GM19099 (cell line): ENCODE data around the gene JAK3.

Source experiments
- POLR2A ChIP-seq: IDR thresholded peaks from 3 replicates; pipeline ENCODE4 v1.6.1; 2011; ENCODE audit warnings: low read depth; ENCODE audit not compliant: insufficient read length; ENCODE audit errors: extremely low read depth

Gene JAK3

GRCh38 chr19:17871032-17871877, 23.5 kb upstream of the JAK3 start:
- TF ChIP-seq POLR2A, result no peak

GRCh38 chr19:17869114-17869608, 21.4 kb upstream of the JAK3 start:
- no peak for TF ChIP-seq POLR2A

GRCh38 chr19:17868669-17869068, 20.9 kb upstream of the JAK3 start:
- TF ChIP-seq POLR2A, result no peak

GRCh38 chr19:17866964-17867486, 19.2 kb upstream of the JAK3 start:
- no peak for TF ChIP-seq POLR2A

GRCh38 chr19:17866312-17866963, 18.7 kb upstream of the JAK3 start:
- no peak for TF ChIP-seq POLR2A

GRCh38 chr19:17865364-17866311, 17.9 kb upstream of the JAK3 start:
- peak; percentile 54 for TF ChIP-seq POLR2A

GRCh38 chr19:17863520-17864182, 15.9 kb upstream of the JAK3 start:
- no peak for TF ChIP-seq POLR2A

DNA sequence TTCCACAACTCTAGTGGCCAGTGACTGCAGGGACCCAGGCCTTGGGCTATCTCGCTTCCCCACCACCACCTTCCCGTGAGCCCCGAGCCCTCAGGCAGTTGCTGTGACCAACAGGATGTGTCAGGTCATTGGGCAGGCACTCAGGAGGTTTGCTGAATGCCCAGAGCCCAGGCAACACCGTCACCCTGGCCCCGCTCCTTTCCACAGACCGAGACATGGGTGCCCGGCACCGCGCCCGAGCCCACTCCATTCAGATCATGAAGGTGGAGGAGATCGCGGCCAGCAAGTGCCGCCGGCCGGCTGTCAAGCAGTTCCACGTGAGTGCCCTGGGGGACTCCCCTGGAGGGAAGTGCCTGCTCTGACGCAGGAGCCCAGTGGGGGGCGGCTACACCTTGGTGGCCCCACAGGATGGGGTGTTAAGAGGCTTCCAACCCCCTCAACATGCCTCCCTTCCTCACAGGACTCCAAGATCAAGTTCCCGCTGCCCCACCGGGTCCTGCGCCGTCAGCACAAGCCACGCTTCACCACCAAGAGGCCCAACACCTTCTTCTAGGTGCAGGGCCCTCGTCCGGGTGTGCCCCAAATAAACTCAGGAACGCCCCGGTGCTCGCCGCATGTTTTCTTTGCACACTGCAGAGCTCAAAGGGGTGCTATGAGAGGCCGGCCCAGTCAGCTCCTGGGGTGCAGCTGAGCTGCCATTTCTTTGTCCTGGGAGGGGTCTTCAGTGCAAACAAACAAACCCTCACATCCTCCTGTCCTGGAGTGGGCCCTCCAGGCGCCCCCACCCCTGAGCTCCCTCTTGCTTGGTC, 15.1 kb upstream of the JAK3 start:
- no peak for TF ChIP-seq POLR2A

DNA sequence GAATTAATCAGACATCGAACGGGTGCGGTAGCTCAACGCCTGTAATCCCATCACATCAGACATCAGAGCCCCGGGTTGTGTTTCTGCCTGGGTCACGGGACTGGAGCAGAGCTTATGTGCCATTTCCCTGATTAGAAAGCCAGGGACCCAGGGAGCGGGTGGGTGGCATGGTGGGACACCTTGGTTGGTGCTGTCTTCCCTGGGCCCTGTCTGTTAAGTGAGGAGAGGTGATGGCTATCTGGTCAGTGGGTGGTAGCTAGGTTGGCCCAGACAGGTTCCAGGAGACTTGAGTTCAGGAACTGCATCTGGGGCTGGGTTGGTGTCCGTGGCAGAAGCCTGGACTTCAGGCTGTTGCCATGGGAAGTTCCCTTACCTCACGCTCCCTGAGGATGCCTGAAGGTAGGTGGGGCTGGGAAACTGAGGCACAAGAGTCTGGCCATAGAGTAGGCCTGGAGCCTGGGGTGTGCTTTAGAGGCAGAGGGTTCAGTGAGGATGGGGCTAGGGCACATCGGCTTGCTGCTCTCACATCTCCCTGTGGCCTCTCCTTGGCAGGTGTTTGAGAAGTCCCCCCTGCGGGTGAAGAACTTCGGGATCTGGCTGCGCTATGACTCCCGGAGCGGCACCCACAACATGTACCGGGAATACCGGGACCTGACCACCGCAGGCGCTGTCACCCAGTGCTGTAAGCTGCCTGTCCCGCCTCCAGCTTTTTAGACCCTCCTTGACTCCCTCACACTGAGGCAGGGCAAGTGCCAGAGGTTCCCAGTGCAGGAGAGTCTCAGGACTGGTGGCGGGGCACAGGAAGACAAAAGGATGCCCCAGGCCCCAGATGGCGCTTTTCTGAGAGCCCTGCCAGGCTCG, 14.0 kb upstream of the JAK3 start:
- TF ChIP-seq POLR2A, result peak; percentile 18

- no peak for TF ChIP-seq POLR2A
These were observed 13.2 kb upstream of the JAK3 start for GRCh38 chr19:17860993-17861360.

DNA sequence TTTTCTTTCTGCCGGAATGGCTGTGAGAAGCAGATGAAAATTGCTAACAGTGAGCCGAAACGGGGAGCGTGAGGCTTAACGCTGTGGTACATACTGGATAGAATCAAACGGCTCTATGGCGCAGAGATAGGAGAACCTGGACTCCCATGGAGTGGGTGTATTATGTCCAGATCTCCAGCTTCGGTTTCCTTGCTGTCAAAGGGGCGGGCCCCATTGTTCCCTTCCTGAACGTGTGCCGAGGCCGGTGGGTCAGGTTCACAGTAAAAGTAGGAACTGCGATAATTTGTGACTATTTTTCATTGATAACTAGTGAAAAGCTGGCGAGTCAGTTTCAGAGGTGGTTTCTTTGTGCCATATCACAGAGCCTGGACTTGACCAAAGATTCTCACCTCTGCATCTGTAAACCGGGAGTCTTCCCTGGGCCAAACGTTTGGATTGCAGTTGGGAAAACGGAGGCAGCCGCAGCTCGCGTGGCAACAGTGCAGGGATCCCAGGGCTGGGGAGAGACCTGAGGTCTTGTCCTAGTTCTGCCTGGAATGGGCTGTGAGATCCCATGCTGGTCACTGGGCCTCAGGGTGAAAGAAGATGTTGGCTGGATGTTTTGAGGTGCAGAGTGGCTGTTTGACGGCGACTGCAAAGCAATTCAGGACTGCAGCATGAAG, 12.7 kb upstream of the JAK3 start:
- no peak for TF ChIP-seq POLR2A
